H1 (cell line): ENCODE measurements around the gene CREB3L1. TPM values are rescaled to one million over a fixed set of nuclear protein-coding genes. Genes with fewer than 3 reads are reported as not detected.
A peak's percentile ranks its signal among the peaks of the same experiment; 100 is the strongest.

Experiments
- CTCF ChIA-PET: fragments of 300-600 bp; sonication (Branson Sonifier 250); formaldehyde crosslinking; loops from one replicate; lab custom pipeline; 2021; ENCODE audit not compliant: partially characterized antibody; lab: Charles Lee
- POLR2A ChIA-PET: fragments of 300-600 bp; sonication (Branson Sonifier 250); formaldehyde crosslinking; loops from one replicate; lab custom pipeline; 2021; ENCODE audit warnings: inconsistent platforms; ENCODE audit not compliant: partially characterized antibody; lab: Charles Lee
- DNase-seq, 2 experiments: peaks; one replicate each; pipeline versions ENCODE4 v3.0.0 to v3.0.0-alpha.2; 2010 to 2022; ENCODE audit warnings: low spot score in 2 of 2, low read depth in 1 of 2, mixed read lengths in 1 of 2
- FAIRE-seq: peaks from 2 replicates; lab custom pipeline; 2011; peaks lifted over from hg19 to GRCh38; lab: Jason Lieb, UNC
- H2AFZ ChIP-seq: 2 replicates; pipeline ENCODE4 v1.8.1; 2012; ENCODE audit warnings: low read length, inconsistent platforms
- H2AK5ac ChIP-seq: 2 replicates; pipeline ENCODE4 v1.6.1; 2013; ENCODE audit warnings: low read depth, low read length
- H2BK120ac ChIP-seq: replicated peaks from 2 replicates; pipeline ENCODE3; 2013; ENCODE audit warnings: low read depth, low read length, inconsistent platforms
- H2BK12ac ChIP-seq: 2 replicates; pipeline ENCODE4 v1.6.1; 2013; ENCODE audit warnings: low read depth, low read length
- H2BK15ac ChIP-seq: 2 replicates; pipeline ENCODE4 v1.6.1; 2013; ENCODE audit warnings: low read length
- H2BK20ac ChIP-seq: 2 replicates; pipeline ENCODE4 v1.6.1; 2013; ENCODE audit warnings: low read length
- H2BK5ac ChIP-seq: 2 replicates; pipeline ENCODE4 v1.6.1; 2013; ENCODE audit warnings: low read depth, low read length
- H3K14ac ChIP-seq: 2 replicates; pipeline ENCODE4 v1.6.1; 2013; ENCODE audit warnings: inconsistent platforms; ENCODE audit not compliant: insufficient read length
- H3K18ac ChIP-seq: 2 replicates; pipeline ENCODE4 v1.6.1; 2013; ENCODE audit warnings: low read length; ENCODE audit errors: extremely low read depth
- H3K23ac ChIP-seq: 2 replicates; pipeline ENCODE4 v1.6.1; 2013; ENCODE audit warnings: inconsistent platforms; ENCODE audit not compliant: insufficient read length
- H3K23me2 ChIP-seq: 2 replicates; pipeline ENCODE4 v1.6.1; 2013; ENCODE audit warnings: low read depth, low read length
- H3K27ac ChIP-seq: 2 replicates; pipeline ENCODE4 v1.6.1; 2011; ENCODE audit warnings: low read depth, low read length, inconsistent platforms
- H3K27me3 ChIP-seq, 4 experiments: replicated peaks in 1 of 4; 1 replicate in 1 of 4; 2 replicates in 3 of 4; pipeline versions ENCODE4 v1.6.1 to v1.8.1; 2011 to 2013; ENCODE audit warnings: low read length in 3 of 4, mild to moderate bottlenecking in 3 of 4, inconsistent platforms in 2 of 4, mixed read lengths in 2 of 4, moderate library complexity in 1 of 4; ENCODE audit not compliant: control insufficient read depth in 3 of 4, insufficient read depth in 3 of 4; ENCODE audit errors: extremely low read depth in 1 of 4
- H3K36me3 ChIP-seq, 4 experiments: 2 replicates each; pipeline versions ENCODE4 v1.6.1 to v1.8.1; 2011 to 2013; ENCODE audit warnings: mild to moderate bottlenecking in 4 of 4, low read length in 3 of 4, moderate library complexity in 2 of 4, control low read depth in 1 of 4, inconsistent platforms in 1 of 4; ENCODE audit not compliant: insufficient read depth in 4 of 4, control insufficient read depth in 2 of 4
- H3K4ac ChIP-seq: replicated peaks from 2 replicates; pipeline ENCODE3; 2013; ENCODE audit warnings: low read length, low read depth, mixed read lengths, inconsistent platforms; ENCODE audit not compliant: insufficient read length
- H3K4me1 ChIP-seq, 4 experiments: replicated peaks in 1 of 4; 1 replicate in 1 of 4; 2 replicates in 3 of 4; pipeline versions ENCODE4 v1.6.1 to v1.8.1; 2011 to 2013; ENCODE audit warnings: low read length in 3 of 4, inconsistent platforms in 2 of 4, mixed read lengths in 1 of 4; ENCODE audit not compliant: insufficient read depth in 4 of 4, control insufficient read depth in 3 of 4
- H3K4me2 ChIP-seq, 2 experiments: 2 replicates each; pipeline versions ENCODE4 v1.6.1 to v1.8.1; 2011 to 2013; ENCODE audit warnings: low read depth in 2 of 2, low read length in 2 of 2, control low read depth in 1 of 2, inconsistent platforms in 1 of 2, mild to moderate bottlenecking in 1 of 2; ENCODE audit not compliant: insufficient read depth in 1 of 2
- H3K4me3 ChIP-seq, 4 experiments: fragments of 200-600, 300-600 bp in 1 of 4; sonication (generic), shearing (Covaris generic), sonication (Bioruptor Twin) in 1 of 4; 2 replicates each; pipeline versions ENCODE4 v1.5.1 to v1.8.1; 2011 to 2016; ENCODE audit warnings: low read length in 4 of 4, low read depth in 3 of 4, control low read depth in 2 of 4, inconsistent platforms in 2 of 4, mild to moderate bottlenecking in 2 of 4, mixed read lengths in 1 of 4, moderate library complexity in 1 of 4; ENCODE audit not compliant: insufficient read depth in 2 of 4; ENCODE audit errors: extremely low read depth in 1 of 4
- H3K56ac ChIP-seq: replicated peaks from 2 replicates; pipeline ENCODE3; 2013; ENCODE audit warnings: low read depth, mild to moderate bottlenecking, mixed read lengths, low read length, inconsistent platforms; ENCODE audit not compliant: insufficient read length
- H3K79me1 ChIP-seq: 2 replicates; pipeline ENCODE4 v1.6.1; 2013; ENCODE audit warnings: low read depth, low read length, control low read depth
- H3K79me2 ChIP-seq, 2 experiments: 2 replicates each; pipeline versions ENCODE4 v1.6.1 to v1.8.1; 2012 to 2013; ENCODE audit warnings: low read length in 2 of 2, mild to moderate bottlenecking in 2 of 2, inconsistent platforms in 1 of 2; ENCODE audit not compliant: insufficient read depth in 2 of 2, control insufficient read depth in 1 of 2
- H3K9ac ChIP-seq, 4 experiments: replicated peaks in 1 of 4; 1 replicate in 1 of 4; 2 replicates in 3 of 4; pipeline versions ENCODE4 v1.6.1 to v1.8.1; 2011 to 2013; ENCODE audit warnings: low read depth in 3 of 4, low read length in 3 of 4, control low read depth in 2 of 4, mild to moderate bottlenecking in 2 of 4, moderate library complexity in 2 of 4, inconsistent platforms in 1 of 4; ENCODE audit errors: extremely low read depth in 1 of 4
- H3K9me3 ChIP-seq, 2 experiments: 2 replicates each; pipeline versions ENCODE4 v1.6.1 to v1.8.1; 2012 to 2013; ENCODE audit warnings: mild to moderate bottlenecking in 2 of 2, moderate library complexity in 2 of 2, control low read depth in 1 of 2, inconsistent platforms in 1 of 2, low read depth in 1 of 2, low read length in 1 of 2, mixed read lengths in 1 of 2; ENCODE audit not compliant: insufficient read depth in 2 of 2
- H4K20me1 ChIP-seq, 2 experiments: replicated peaks in 1 of 2; 2 replicates each; pipeline versions ENCODE3 to v1.8.1; 2011 to 2013; ENCODE audit warnings: inconsistent platforms in 2 of 2, low read length in 2 of 2, mild to moderate bottlenecking in 1 of 2; ENCODE audit not compliant: insufficient read depth in 2 of 2, control insufficient read depth in 1 of 2
- H4K5ac ChIP-seq: 2 replicates; pipeline ENCODE4 v1.6.1; 2013; ENCODE audit warnings: low read length, low read depth, mixed read lengths, inconsistent platforms; ENCODE audit not compliant: insufficient read length
- H4K8ac ChIP-seq: 2 replicates; pipeline ENCODE4 v1.8.0; 2013; ENCODE audit warnings: mild to moderate bottlenecking, moderate library complexity, low read length, inconsistent platforms; ENCODE audit not compliant: insufficient read depth; ENCODE audit errors: extremely low read depth
- H4K91ac ChIP-seq: replicated peaks from 2 replicates; pipeline ENCODE3; 2013; ENCODE audit warnings: low read length, mixed read lengths, inconsistent platforms; ENCODE audit not compliant: insufficient read length
- BACH1 ChIP-seq: IDR thresholded peaks from 2 replicates; pipeline ENCODE4 v1.6.1; 2012; ENCODE audit warnings: low read length, improper control_type of control experiment
- BCL11A ChIP-seq, 2 experiments: IDR thresholded peaks; one replicate each; pipeline ENCODE4 v1.6.1; 2011; ENCODE audit warnings: low read depth in 2 of 2, low read length in 2 of 2, mild to moderate bottlenecking in 2 of 2
- CTBP2 ChIP-seq: IDR thresholded peaks from 2 replicates; pipeline ENCODE4 v1.7.0; 2011; ENCODE audit warnings: borderline replicate concordance, mild to moderate bottlenecking, moderate library complexity, mixed read lengths, low read length; ENCODE audit not compliant: insufficient read depth, insufficient read length
- EP300 ChIP-seq, 2 experiments: IDR thresholded peaks; 1 replicate in 1 of 2; 2 replicates in 1 of 2; pipeline ENCODE4 v1.6.1; 2011 to 2012; ENCODE audit warnings: low read depth in 2 of 2, low read length in 2 of 2, mild to moderate bottlenecking in 2 of 2, borderline replicate concordance in 1 of 2, inconsistent platforms in 1 of 2, moderate library complexity in 1 of 2
- HDAC2 ChIP-seq, 2 experiments: fragments of 300-600 bp in 1 of 2; sonication (generic) in 1 of 2; IDR thresholded peaks; 2 replicates each; pipeline ENCODE4 v1.6.1; 2011 to 2012; ENCODE audit warnings: low read depth in 2 of 2, low read length in 2 of 2, mild to moderate bottlenecking in 2 of 2, moderate library complexity in 2 of 2, borderline replicate concordance in 1 of 2, inconsistent platforms in 1 of 2
- HDAC6 ChIP-seq: IDR thresholded peaks from one replicate; pipeline ENCODE4 v1.7.1; 2012; ENCODE audit warnings: low read depth, mild to moderate bottlenecking, inconsistent platforms, low read length, moderate library complexity
- KDM4A ChIP-seq: IDR thresholded peaks from one replicate; pipeline ENCODE4 v1.7.1; 2012; ENCODE audit warnings: low read depth, mild to moderate bottlenecking, moderate library complexity, low read length, inconsistent platforms; ENCODE audit not compliant: severe bottlenecking
- RBBP5 ChIP-seq: IDR thresholded peaks from 2 replicates; pipeline ENCODE4 v1.7.1; 2012; ENCODE audit warnings: low read depth, mild to moderate bottlenecking, inconsistent platforms, low read length, moderate library complexity, borderline replicate concordance
- TAF1 ChIP-seq: IDR thresholded peaks from 2 replicates; pipeline ENCODE4 v1.6.1; 2011; ENCODE audit warnings: mild to moderate bottlenecking, low read depth, low read length
- TAF7 ChIP-seq: optimal IDR thresholded peaks from 2 replicates; pipeline ENCODE3; 2011; ENCODE audit warnings: low read depth, mild to moderate bottlenecking, inconsistent platforms, low read length, moderate library complexity, borderline replicate concordance
- whole genome bisulfite sequencing, 2 experiments: shearing (Covaris generic) in 1 of 2; methylation state at CpG; one replicate each; pipeline versions ENCODE4 v1.1.6 to v1.1.7; 2013 to 2015; ENCODE audit warnings: low lambda C conversion rate in 2 of 2, mixed read lengths in 2 of 2, inconsistent platforms in 1 of 2, low coverage in 1 of 2, missing lambda C conversion rate in 1 of 2; ENCODE audit not compliant: insufficient replicate concordance in 2 of 2, insufficient coverage in 1 of 2, insufficient read length in 1 of 2; ENCODE audit errors: extremely low coverage in 1 of 2, missing lambda C conversion rate in 1 of 2; 5-methylcytosine and 5-hydroxymethylcytosine counted together
- polyA plus RNA-seq, 7 experiments: library from polyadenylated mRNA; depleted of rRNA in 3 of 7; stranded (reverse) in 5 of 7; unstranded in 2 of 7; fragments of >200 nt in 5 of 7; fragments of 200-250 nt in 2 of 7; gene quantifications; 1 replicate in 5 of 7; 2 replicates in 1 of 7; 4 replicates in 1 of 7; pipeline versions ENCODE4 v1.2.1 to v1.2.3, GENCODE V29; 2011 to 2013; ENCODE audit warnings: missing spikeins in 2 of 7, mixed read lengths in 2 of 7
- total RNA-seq: library from RNA; stranded (reverse); fragmentation: NEBNext Ultra II Directional; extraction: Animal tissue kit (Norgen Biotek cat#: 25700); gene quantifications from 2 replicates; pipeline ENCODE4 v1.2.1, GENCODE V29; 2021

The CREB3L1 gene
- total and polyA plus RNA-seq, 2 of the 8 experiments (the other 6 are each of a cell fraction or from before 2014, with no cell fraction given): 4.1 to 12.7 TPM

DNA sequence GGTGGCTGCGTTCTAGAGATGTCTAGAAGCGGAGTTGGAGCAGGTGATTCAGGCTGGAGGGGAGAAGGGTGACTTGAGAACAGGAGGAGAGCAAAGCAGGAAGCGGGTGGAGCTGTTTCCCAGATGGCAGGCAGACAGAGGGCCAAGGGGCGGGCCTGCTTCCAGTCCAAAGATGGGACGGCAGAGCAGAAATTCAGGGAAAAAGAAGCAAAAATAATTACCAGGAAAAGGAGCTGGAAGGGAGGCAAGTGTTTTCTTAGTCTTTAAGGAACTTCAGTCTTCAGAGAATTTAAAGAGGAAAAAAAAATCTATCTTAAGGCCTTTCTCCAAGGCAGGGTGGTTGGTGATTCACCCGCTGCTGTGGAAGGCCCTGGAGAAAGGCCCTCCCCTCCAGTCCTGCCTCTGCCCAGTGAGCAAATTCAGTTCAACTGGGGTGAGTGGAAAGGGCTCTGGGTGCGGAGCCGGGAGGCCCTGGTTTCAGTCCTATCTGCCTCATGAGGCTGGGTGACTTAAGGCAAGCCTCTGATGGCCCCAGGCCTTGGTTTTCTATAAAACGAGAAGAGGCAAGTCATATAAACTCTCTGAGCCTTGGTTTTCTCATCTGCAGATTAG is 4.5 kb upstream of the CREB3L1 start:
- peaks cover 0 to 4% (median 4%) of the 10 kb centered on the region in 4 experiments; a peak in 2 of 7 replicates for H3K27me3 ChIP-seq
- no peak overlapping the region for H4K8ac ChIP-seq
- no peaks in the 10 kb centered on the region for H3K79me2 ChIP-seq
- H2AFZ ChIP-seq: 0 out of 2 replicates have a peak overlapping the region, but pooled peaks have one; percentile 33
- no peak overlapping the region for H2BK15ac ChIP-seq
- TF ChIP-seq EP300 (IDR thresholded peaks at IDR 0.05; ENCODE audit: borderline replicate concordance in 1 of 2, low read depth in 2 of 2, low read length in 2 of 2): no peak
- no peak for TF ChIP-seq TAF7
- TF ChIP-seq HDAC2 (IDR thresholded peaks at IDR 0.05; ENCODE audit: borderline replicate concordance in 1 of 2, low read depth in 2 of 2, low read length in 2 of 2): no peak
- no peak for TF ChIP-seq RBBP5
- no peak for TF ChIP-seq KDM4A
- no peak for TF ChIP-seq HDAC6
- TF ChIP-seq CTBP2: no peak
- TF ChIP-seq BCL11A (IDR thresholded peaks at IDR 0.05; ENCODE audit: low read depth in 2 of 2, low read length in 2 of 2): no peak
- no peak for TF ChIP-seq BACH1
- TF ChIP-seq TAF1: no peak
- TF ChIP-seq, all 59 proteins: peak for 0
- WGBS, 2 experiments: 87% methylated on average over 9 of the region's 9 CpGs; no CpG with 5 or more reads in 1 of the 2 experiments
- H3K14ac ChIP-seq: no peak overlapping the region
- no peak overlapping the region; a peak in 1 of 7 replicates for H3K9ac ChIP-seq
- H3K56ac ChIP-seq: no peak overlapping the region
- H3K27ac ChIP-seq: no peak overlapping the region
- no peak overlapping the region; the same call in 1 of the 2 replicates for H3K18ac ChIP-seq
- ChIA-PET CTCF (interaction anchor here (0.9 to 13.5 kb wide), 10 partner anchors 8 to 155 kb away, joined by 3 to 172 read pairs (median 4); no protein-coding TSS in a partner anchor), POLR2A (interaction anchor here (1.0 to 3.1 kb wide), 13 partner anchors 9 to 66 kb away, joined by 3 to 18 read pairs (median 4); no protein-coding TSS in a partner anchor)
- no peak overlapping the region for H3K23ac ChIP-seq
- no peak overlapping the region for H3K4me3 ChIP-seq
- no peak overlapping the region for H2BK120ac ChIP-seq
- FAIRE-seq (no peak), DNase-seq (no peak)
- peaks cover 2 to 14% (median 6%) of the 10 kb centered on the region in 4 experiments; a peak in 4 of 7 replicates for H3K4me1 ChIP-seq
- no peaks in the 10 kb centered on the region for H3K9me3 ChIP-seq
- no peak overlapping the region for H3K4ac ChIP-seq
- H3K23me2 ChIP-seq: peaks cover 2% of the 10 kb centered on the region; the same call in 1 of the 2 replicates
- no peaks in the 10 kb centered on the region for H3K79me1 ChIP-seq
- H2BK20ac ChIP-seq: 0 out of 2 replicates have a peak overlapping the region, but pooled peaks have one; percentile 1
- no peak overlapping the region for H4K5ac ChIP-seq
- no peak overlapping the region; the same call in 1 of the 2 replicates for H2BK5ac ChIP-seq
- H3K4me2 ChIP-seq: no peak overlapping the region
- H2AK5ac ChIP-seq: no peak overlapping the region
- no peaks in the 10 kb centered on the region for H4K20me1 ChIP-seq
- peak overlapping the region; percentile 1 for H4K91ac ChIP-seq
- H3K36me3 ChIP-seq: no peaks in the 10 kb centered on the region
- H2BK12ac ChIP-seq: peak overlapping the region; percentile 85; the same call in 1 of the 2 replicates
